Ovary (tissue), 9 donors: ENCODE results near the gene HPSE. TPM values are rescaled to one million over a fixed set of nuclear protein-coding genes. Genes with fewer than 3 reads are reported as not detected.
"Not testable (repeated sequence)": the region's sequence is repeated elsewhere in the genome, so short reads cannot be mapped to it uniquely, and the experiment has no call there.

Experiments used
- DNase-seq, 5 donors: peaks; one replicate each; pipeline ENCODE4 v3.0.0-alpha.2; 2019 to 2020
- H3K27ac ChIP-seq, 2 donors: fragments of 200-600 bp; one replicate each; pipeline versions ENCODE4 v1.5.1 to v1.8.0; 2019 to 2022
- H3K27me3 ChIP-seq: fragments of 200-600 bp; one replicate; pipeline ENCODE4 v1.8.0; 2022
- H3K36me3 ChIP-seq: fragments of 200-600 bp; sonication (generic); one replicate; pipeline ENCODE4 v1.5.1; 2019
- H3K4me1 ChIP-seq: one replicate; pipeline ENCODE4 v1.8.1; 2013; ENCODE audit warnings: mild to moderate bottlenecking, moderate library complexity; ENCODE audit not compliant: insufficient read depth
- H3K4me3 ChIP-seq: fragments of 200-600 bp; sonication (generic); one replicate; pipeline ENCODE4 v1.5.1; 2017
- H3K9me3 ChIP-seq, 2 donors: fragments of 200-600 bp in 1 of 2; sonication (generic) in 1 of 2; one replicate each; pipeline versions ENCODE4 v1.5.1 to v1.8.1; 2013 to 2019; ENCODE audit warnings: mild to moderate bottlenecking in 1 of 2, moderate library complexity in 1 of 2
- EP300 ChIP-seq: sonication (generic); formaldehyde crosslinking; IDR thresholded peaks from one replicate; pipeline ENCODE4 v1.6.1; 2017; ENCODE audit warnings: antibody characterized with exemption
- POLR2A ChIP-seq: fragments of 450-650 bp; IDR thresholded peaks from one replicate; pipeline ENCODE4 v1.6.1; 2017; ENCODE audit warnings: antibody characterized with exemption, mild to moderate bottlenecking, moderate library complexity
- WGBS, 3 donors: extraction: QIAGEN DNeasy Blood & Tissue Kit in 1 of 3; methylation state at CpG; one replicate each; pipeline versions ENCODE4 v1.1.5 to v1.1.7; 2013 to 2017; 5-methylcytosine and 5-hydroxymethylcytosine counted together
- intact Hi-C, 4 donors: fragments of 100-400 bp; cut with DNase I; formaldehyde crosslinking; loops; one replicate each; pipeline versions ENCODE4 v1.11.0 to v1.15.1; 2022 to 2023
- polyA plus RNA-seq, 2 donors: library from polyadenylated mRNA; stranded (reverse); fragments of 200-250 nt in 1 of 2; fragments of 350-450 nt in 1 of 2; fragmentation: Illumina TruSeq in 1 of 2; extraction: RNeasy Lipid Tissue Mini Kit (QIAGEN cat#74804) in 1 of 2; gene quantifications; one replicate each; pipeline ENCODE4 v1.2.3, GENCODE V29; 2013 to 2014
- total RNA-seq, 7 donors: library from RNA; depleted of rRNA in 2 of 7; stranded (reverse); fragments of >200 nt in 2 of 7; fragmentation: NEBNext Ultra II Directional in 3 of 7; extraction: Animal tissue kit (Norgen Biotek cat#: 25700) in 3 of 7; gene quantifications; one replicate each; pipeline versions ENCODE4 v1.1.0 to v1.2.4, GENCODE V29; 2016 to 2023
- TF ChIP-seq, protein P1 (sequence below), 3 donors: fragments of 450-650 bp in 2 of 3; fragments of 200-600 bp in 1 of 3; IDR thresholded peaks; one replicate each; pipeline versions ENCODE4 v1.5.1 to v1.8.0; 2016 to 2022; ENCODE audit warnings: antibody characterized with exemption in 3 of 3, mild to moderate bottlenecking in 1 of 3
- donor health status: DM: no; HTN: no; CAD: no; lungs with moderate emphysema.
- donor health status: DM: no; HTN: no; CAD: no.
- donor health status: Bipolar disorder and iron deficiency.
- donor health status: DM: yes; HTN: yes; CAD: no.
- donor health status: DM: no; HTN: no; CAD: no.
- donor health status: DM: yes; HTN: yes; CAD: no.

The HPSE gene
- total and polyA plus RNA-seq, 9 donors, result 4.3 to 23.3 (median 6.4) TPM

DNA sequence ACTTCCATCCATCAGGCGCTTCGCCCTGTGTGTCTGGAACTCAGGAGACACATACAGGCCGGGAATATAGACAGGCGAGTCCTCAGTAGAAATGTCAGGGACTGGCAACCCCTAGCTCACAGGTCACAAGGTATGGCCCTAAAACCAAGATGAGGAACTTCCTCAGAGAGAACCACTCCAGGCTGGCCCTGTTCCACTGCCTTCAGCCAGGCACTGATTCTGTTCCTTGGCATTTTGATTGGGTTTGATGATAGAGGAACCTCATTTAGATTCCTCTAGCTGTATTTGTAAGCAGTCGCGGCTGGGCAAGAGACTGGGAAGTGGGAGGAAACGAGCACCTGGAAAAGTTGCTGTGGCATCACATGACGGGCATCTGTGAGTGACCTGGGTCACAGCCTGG is 8.1 kb downstream of the HPSE start:
- TF ChIP-seq, protein P1, sequence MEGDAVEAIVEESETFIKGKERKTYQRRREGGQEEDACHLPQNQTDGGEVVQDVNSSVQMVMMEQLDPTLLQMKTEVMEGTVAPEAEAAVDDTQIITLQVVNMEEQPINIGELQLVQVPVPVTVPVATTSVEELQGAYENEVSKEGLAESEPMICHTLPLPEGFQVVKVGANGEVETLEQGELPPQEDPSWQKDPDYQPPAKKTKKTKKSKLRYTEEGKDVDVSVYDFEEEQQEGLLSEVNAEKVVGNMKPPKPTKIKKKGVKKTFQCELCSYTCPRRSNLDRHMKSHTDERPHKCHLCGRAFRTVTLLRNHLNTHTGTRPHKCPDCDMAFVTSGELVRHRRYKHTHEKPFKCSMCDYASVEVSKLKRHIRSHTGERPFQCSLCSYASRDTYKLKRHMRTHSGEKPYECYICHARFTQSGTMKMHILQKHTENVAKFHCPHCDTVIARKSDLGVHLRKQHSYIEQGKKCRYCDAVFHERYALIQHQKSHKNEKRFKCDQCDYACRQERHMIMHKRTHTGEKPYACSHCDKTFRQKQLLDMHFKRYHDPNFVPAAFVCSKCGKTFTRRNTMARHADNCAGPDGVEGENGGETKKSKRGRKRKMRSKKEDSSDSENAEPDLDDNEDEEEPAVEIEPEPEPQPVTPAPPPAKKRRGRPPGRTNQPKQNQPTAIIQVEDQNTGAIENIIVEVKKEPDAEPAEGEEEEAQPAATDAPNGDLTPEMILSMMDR (IDR thresholded peaks at IDR 0.05), result no peak
- no peak for TF ChIP-seq EP300
- no peak for TF ChIP-seq POLR2A
- no peak overlapping the region for H3K27ac ChIP-seq
- 81 to 91% (median 86%) methylated on average over 8 of the region's 8 CpGs for WGBS, 3 donors
- H3K36me3 ChIP-seq, result no peaks in the 10 kb centered on the region
- DNase-seq, result no peak
- no peak overlapping the region for H3K4me3 ChIP-seq
- H3K9me3 ChIP-seq, result no peaks in the 10 kb centered on the region
- intact Hi-C loops, result no loop called here
- H3K4me1 ChIP-seq, result no peaks in the 10 kb centered on the region
- no peaks in the 10 kb centered on the region for H3K27me3 ChIP-seq

- H3K4me3 ChIP-seq, intact Hi-C loops, H3K4me1 ChIP-seq, H3K27ac ChIP-seq, DNase-seq, H3K36me3 ChIP-seq, H3K9me3 ChIP-seq, H3K27me3 ChIP-seq: not testable (repeated sequence)
- 75 to 89% (median 84%) methylated on average over 4 of the region's 4 CpGs for WGBS, 3 donors
These were observed 9.3 kb downstream of the HPSE start for GRCh38 chr4:83325306-83325705.

DNA sequence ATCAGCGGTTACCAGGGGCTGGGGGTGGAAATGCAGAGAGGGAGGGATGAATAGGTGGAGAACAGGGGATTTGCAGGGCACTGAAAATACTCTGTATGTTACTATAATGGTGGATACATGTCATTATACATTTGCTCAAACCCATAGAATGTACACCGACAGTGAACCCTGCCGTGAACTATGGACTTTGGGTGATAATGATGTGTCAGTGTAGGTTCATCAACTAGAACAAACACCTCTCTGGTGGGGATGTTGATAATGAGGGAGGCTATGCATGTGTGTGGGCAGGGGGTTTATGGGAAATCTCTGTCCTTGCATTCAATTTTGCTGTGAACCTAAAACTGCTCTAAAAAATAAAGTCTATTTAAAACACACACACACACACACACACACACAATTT is 11.5 kb downstream of the HPSE start:
- no peak for DNase-seq
- Histone ChIP-seq H3K4me1 (no peaks in the 10 kb centered on the region), H3K27ac (no peak overlapping the region), H3K4me3 (no peak overlapping the region), H3K36me3 (no peaks in the 10 kb centered on the region), H3K9me3 (no peaks in the 10 kb centered on the region), H3K27me3 (no peaks in the 10 kb centered on the region)
- intact Hi-C loops, result no loop called here
- 63 to 91% (median 83%) methylated on average over 3 of the region's 3 CpGs for WGBS, 3 donors
- TF ChIP-seq POLR2A, result no peak
- TF ChIP-seq, protein P1 (IDR thresholded peaks at IDR 0.05), result no peak
- TF ChIP-seq EP300, result no peak

DNA sequence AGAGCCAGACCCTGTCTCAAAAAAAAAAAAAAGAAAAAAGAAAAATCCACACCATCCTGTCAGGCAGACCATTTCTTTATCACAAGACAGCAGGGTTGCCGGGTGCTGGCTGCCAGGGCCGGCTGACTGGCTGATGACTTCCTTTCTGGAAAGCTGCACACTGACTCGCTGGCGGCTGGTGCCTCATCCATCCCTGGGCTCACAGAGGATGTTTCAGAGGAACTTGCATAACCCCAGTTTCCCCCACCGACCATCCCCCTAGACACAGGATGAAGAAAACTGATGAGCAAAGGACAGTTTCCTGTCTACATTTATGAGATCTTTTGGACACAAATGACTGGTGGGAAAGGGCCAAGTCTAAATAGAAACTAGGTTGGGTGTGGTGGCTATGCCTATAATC is 14.1 kb downstream of the HPSE start:
- intact Hi-C loops, result no loop called here
- 79 to 85% (median 81%) methylated on average over 5 of the region's 5 CpGs for WGBS, 3 donors
- H3K9me3 ChIP-seq, result no peaks in the 10 kb centered on the region
- DNase-seq, result peak in 2 of 5 donors; percentile 23 to 35
- H3K4me3 ChIP-seq, result no peak overlapping the region
- no peaks in the 10 kb centered on the region for H3K4me1 ChIP-seq
- H3K36me3 ChIP-seq, result no peaks in the 10 kb centered on the region
- TF ChIP-seq EP300 (no peak), POLR2A (no peak)
- TF ChIP-seq, protein P1 (IDR thresholded peaks at IDR 0.05), result no peak
- no peaks in the 10 kb centered on the region for H3K27me3 ChIP-seq
- H3K27ac ChIP-seq, result no peak overlapping the region

DNA sequence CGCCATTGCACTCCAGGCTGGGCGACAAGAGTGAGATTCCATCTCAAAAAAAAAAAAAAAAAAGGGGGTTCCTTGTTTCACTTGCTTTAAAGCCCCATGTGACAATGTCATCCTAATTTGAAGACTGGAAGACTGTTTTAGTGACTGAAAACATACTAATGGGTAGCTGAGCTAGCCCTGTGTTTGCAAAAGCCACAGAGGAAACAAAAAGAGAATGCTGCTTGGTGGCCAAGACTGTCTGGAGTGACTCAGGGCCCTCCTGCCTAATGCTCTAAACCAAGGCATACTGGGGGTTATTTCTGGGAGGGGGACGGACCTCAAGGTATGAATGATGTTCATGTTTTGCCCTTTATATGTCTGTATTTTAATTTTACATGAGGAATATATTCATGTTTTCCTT is 16.0 kb downstream of the HPSE start:
- WGBS, 3 donors, result 87 to 94% (median 89%) methylated on average over 3 of the region's 3 CpGs
- intact Hi-C loops, result no loop called here
- no peaks in the 10 kb centered on the region for H3K4me1 ChIP-seq
- no peak overlapping the region for H3K27ac ChIP-seq
- TF ChIP-seq, protein P1 (IDR thresholded peaks at IDR 0.05), result no peak
- TF ChIP-seq POLR2A (no peak), EP300 (no peak)
- no peaks in the 10 kb centered on the region for H3K27me3 ChIP-seq
- no peaks in the 10 kb centered on the region for H3K9me3 ChIP-seq
- DNase-seq, result no peak
- H3K36me3 ChIP-seq, result no peaks in the 10 kb centered on the region
- H3K4me3 ChIP-seq, result no peak overlapping the region
